Measurements from ENCODE around the gene GJA3. TPM values are rescaled to one million over a fixed set of nuclear protein-coding genes. Genes with fewer than 3 reads are reported as not detected.
A peak's percentile ranks its signal among the peaks of the same experiment; 100 is the strongest.

GJA3 gene
- total and polyA plus RNA-seq, 9 of the 15 experiments (the other 6 are each of a cell fraction or from before 2014, with no cell fraction given) = 0.03 to 0.13 (median 0.04) TPM; not detected in 4

GRCh38 chr13:20193907-20194631 lies 33.2 kb upstream of the GJA3 start:
- Histone ChIP-seq H3K4me2 (ENCODE audit: insufficient read depth, low read length) (no peak overlapping the region), H3K4me1 (replicated peaks in 1 of 2; ENCODE audit: control insufficient read depth in 2 of 2, insufficient read depth in 2 of 2, low read length in 2 of 2) (peaks cover 4% of the 10 kb centered on the region in 2 experiments; a peak in 2 of 5 replicates), H3K27me3 (ENCODE audit: control insufficient read depth in 2 of 2, insufficient read depth in 2 of 2, low read length in 2 of 2) (peaks cover 4 to 15% of the 10 kb centered on the region in 2 experiments; a peak in 4 of 5 replicates), H3K9me3 (replicated peaks; ENCODE audit: control insufficient read depth, insufficient read depth, low read depth, low read length) (no peaks in the 10 kb centered on the region), H3K36me3 (ENCODE audit: control insufficient read depth, insufficient read depth, low read length) (no peaks in the 10 kb centered on the region), H3K4me3 (no peak overlapping the region), H3K9ac (ENCODE audit: insufficient read depth in 1 of 2, low read depth in 2 of 2, low read length in 2 of 2) (no peak overlapping the region), H4K20me1 (replicated peaks; ENCODE audit: control insufficient read depth, insufficient read depth, low read length) (no peaks in the 10 kb centered on the region), H3K27ac (ENCODE audit: extremely low read depth, low read depth, low read length) (no peak overlapping the region), H2AFZ (ENCODE audit: low read depth, low read length) (no peak overlapping the region), H3K9me1 (ENCODE audit: control insufficient read depth, insufficient read depth, low read length) (no peaks in the 10 kb centered on the region), H3K79me2 (ENCODE audit: control insufficient read depth, insufficient read depth, low read length) (no peaks in the 10 kb centered on the region)
- in situ Hi-C loops (cut with MboI) (no loop called here), intact Hi-C loops (cut with micrococcal nuclease) (no loop called here)
- DNase-seq (ENCODE audit: extremely low read depth in 1 of 4, low spot score in 3 of 4) (no peak), ATAC-seq (no peak), FAIRE-seq (no peak)
- POLR2A ChIA-PET = interaction anchor here (0.7 to 1.8 kb wide), 2 partner anchors 8 to 24 kb away, joined by 3 to 4 read pairs; no protein-coding TSS in a partner anchor
- no TSS peak for BruUV-seq (replicated peaks)
- no peak for TF ChIP-seq RNF219 (CRISPR knock-in tag; IDR thresholded peaks at IDR 0.05)
- TF ChIP-seq C11orf30 (IDR thresholded peaks at IDR 0.05; ENCODE audit: low read depth) = peak; percentile 39; the same call in 1 of the 2 replicates
- TF ChIP-seq PREB (CRISPR knock-in tag; IDR thresholded peaks at IDR 0.05) = no peak
- TF ChIP-seq MAFG (tag; conservative IDR thresholded peaks at IDR 0.05) = peak; percentile 37; the same call in 1 of the 2 replicates
- TF ChIP-seq BCL6 (CRISPR knock-in tag; IDR thresholded peaks at IDR 0.05) = no peak
- TF ChIP-seq HLTF (IDR thresholded peaks at IDR 0.05) = no peak
- TF ChIP-seq HBP1 (CRISPR knock-in tag; IDR thresholded peaks at IDR 0.05) = no peak
- peak; percentile 58 for TF ChIP-seq ZNF316 (IDR thresholded peaks at IDR 0.05)
- CTCF ChIA-PET (ENCODE audit: low intra/inter-chr PET ratio) = no interaction called here
- WGBS (ENCODE audit: insufficient coverage, low coverage, missing lambda C conversion rate) = 15% methylated on average over 20 of the region's 27 CpGs
